ENCODE data around the gene NR1H2.

The NR1H2 gene

DNA sequence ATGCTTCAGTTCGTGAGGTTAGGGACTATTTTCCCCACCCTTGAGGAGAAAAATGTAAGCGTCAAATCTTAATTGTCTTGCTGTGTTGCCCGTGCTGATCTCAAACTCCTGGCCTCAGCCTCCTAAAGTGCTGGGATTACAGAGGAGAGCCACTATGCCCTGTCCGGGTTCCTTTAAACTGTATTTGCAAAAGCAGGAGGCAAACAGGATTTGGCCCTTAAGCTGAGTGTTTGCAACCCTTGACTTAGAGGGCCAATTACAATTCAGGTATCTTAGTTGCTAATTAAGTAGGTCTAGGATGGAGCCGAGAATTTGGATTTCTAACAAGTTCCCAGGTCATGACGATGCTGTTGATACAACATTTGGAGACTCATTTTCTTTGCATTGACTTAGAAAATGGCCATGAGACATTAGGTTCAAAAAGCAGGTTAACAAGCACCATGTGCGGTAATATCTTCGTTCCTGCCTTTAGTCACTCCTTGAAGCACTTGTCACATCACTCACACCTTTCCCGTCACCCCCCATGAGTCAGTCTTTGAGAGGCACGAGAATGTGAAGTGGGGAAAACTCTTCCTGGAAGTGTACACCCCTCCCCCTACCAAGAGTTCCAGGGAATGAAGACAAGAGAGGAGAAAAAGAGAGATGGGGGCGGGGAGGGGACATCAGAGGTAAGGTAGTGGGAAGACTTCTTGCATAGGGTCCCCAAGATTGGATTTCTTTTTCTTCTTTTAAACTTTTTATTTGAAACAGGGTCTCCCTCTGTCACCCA is 13.4 kb upstream of the NR1H2 start:
- TF ChIP-seq PKNOX1 (IDR thresholded peaks at IDR 0.05) (no peak), SUZ12 (IDR thresholded peaks at IDR 0.05) (no peak), ARNT (IDR thresholded peaks at IDR 0.05) (no peak), FOXA1 (IDR thresholded peaks at IDR 0.05) (no peak), ZNF384 (IDR thresholded peaks at IDR 0.05) (no peak), FOXK2 (IDR thresholded peaks at IDR 0.05) (no peak), SP1 (IDR thresholded peaks at IDR 0.05) (no peak), CTBP1 (IDR thresholded peaks at IDR 0.05; ENCODE audit: borderline replicate concordance) (no peak), HDGF (IDR thresholded peaks at IDR 0.05; ENCODE audit: borderline replicate concordance) (no peak), LEF1 (IDR thresholded peaks at IDR 0.05; ENCODE audit: borderline replicate concordance) (no peak), TARDBP (IDR thresholded peaks at IDR 0.05) (no peak), ELF4 (IDR thresholded peaks at IDR 0.05) (no peak), FOXM1 (IDR thresholded peaks at IDR 0.05; ENCODE audit: borderline replicate concordance) (no peak), NFRKB (IDR thresholded peaks at IDR 0.05) (no peak), BHLHE40 (IDR thresholded peaks at IDR 0.05; ENCODE audit: borderline replicate concordance) (no peak), L3MBTL2 (conservative IDR thresholded peaks at IDR 0.05) (no peak)
- no peak for DNase-seq (ENCODE audit: extremely low spot score)
- ChIA-PET POLR2A (interaction anchor here (1.2 kb wide), 2 partner anchors 13 to 21 kb away, joined by 3 read pairs; partner anchors contain the start of gene POLD1), CTCF (no interaction called here)

DNA sequence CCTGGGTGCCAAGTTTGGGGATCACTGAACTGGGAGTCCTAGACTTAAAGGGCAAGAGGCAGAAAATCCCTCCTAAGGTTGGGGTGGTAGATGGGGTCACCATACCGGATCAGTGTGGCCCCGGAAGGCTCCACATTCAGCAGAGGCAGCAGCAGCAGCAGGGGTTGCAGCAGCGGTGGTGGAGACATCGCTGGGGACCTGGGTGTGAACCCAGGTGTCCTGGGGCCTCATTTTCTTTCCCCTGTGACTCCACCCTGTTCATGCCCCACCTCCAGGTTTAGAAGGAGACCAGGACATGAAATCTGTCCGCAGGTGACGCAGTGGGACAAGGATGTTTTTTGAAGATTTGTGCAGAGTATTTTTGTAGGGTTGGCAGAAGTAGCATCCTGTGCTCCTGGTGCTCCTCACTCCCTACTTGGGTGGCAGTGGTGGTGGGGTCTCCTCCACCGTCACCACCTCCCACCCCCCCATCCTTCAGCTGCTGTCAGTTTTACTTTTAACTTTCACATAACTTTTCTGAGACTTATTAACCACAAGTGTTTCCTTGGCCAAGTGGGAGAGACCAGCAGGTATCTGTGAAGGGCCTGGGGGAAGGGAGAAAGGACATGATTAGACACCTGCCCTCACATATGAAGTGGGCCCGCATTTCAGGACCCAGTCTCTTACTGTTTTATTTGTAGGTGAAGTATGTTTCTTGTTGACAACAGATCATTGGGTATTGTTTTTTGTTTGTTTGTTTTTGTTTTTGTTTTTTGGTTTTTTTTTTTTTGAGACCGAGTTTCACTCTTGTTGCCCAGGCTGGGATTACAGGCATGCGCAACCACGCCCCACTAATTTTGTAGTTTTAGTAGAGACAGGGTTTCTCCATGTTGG is 10.6 kb upstream of the NR1H2 start, which contains the start of gene NAPSA:
NAPSA (minus strand) TSS at position 206 of the 873 bp plus-strand sequence; CDS start at position 188, 18 bp downstream.
- TF ChIP-seq L3MBTL2 (conservative IDR thresholded peaks at IDR 0.05) (no peak), PKNOX1 (IDR thresholded peaks at IDR 0.05) (no peak), FOXM1 (IDR thresholded peaks at IDR 0.05; ENCODE audit: borderline replicate concordance) (no peak), HDGF (IDR thresholded peaks at IDR 0.05; ENCODE audit: borderline replicate concordance) (no peak), ARNT (IDR thresholded peaks at IDR 0.05) (no peak), ZNF384 (IDR thresholded peaks at IDR 0.05) (no peak), NFRKB (IDR thresholded peaks at IDR 0.05) (no peak), CTBP1 (IDR thresholded peaks at IDR 0.05; ENCODE audit: borderline replicate concordance) (no peak), SP1 (IDR thresholded peaks at IDR 0.05) (no peak), FOXA1 (IDR thresholded peaks at IDR 0.05) (no peak), TARDBP (IDR thresholded peaks at IDR 0.05) (no peak), SUZ12 (IDR thresholded peaks at IDR 0.05) (no peak), BHLHE40 (IDR thresholded peaks at IDR 0.05; ENCODE audit: borderline replicate concordance) (no peak), LEF1 (IDR thresholded peaks at IDR 0.05; ENCODE audit: borderline replicate concordance) (no peak), ELF4 (IDR thresholded peaks at IDR 0.05) (no peak), FOXK2 (IDR thresholded peaks at IDR 0.05) (no peak)
- ChIA-PET POLR2A (no interaction called here), CTCF (interaction anchor here (1.7 kb wide), 1 partner anchor 95 kb away, joined by 4 read pairs; no protein-coding TSS in a partner anchor)
- no peak for DNase-seq (ENCODE audit: extremely low spot score)

GRCh38 chr19:50368649-50369570 is 7.3 kb upstream of the NR1H2 start:
- POLR2A ChIA-PET = interaction anchor here (0.7 to 1.5 kb wide), 9 partner anchors 11 to 94 kb away, joined by 3 to 11 read pairs (median 5); partner anchors contain the start of genes KCNC3 and POLD1
- CTCF ChIA-PET = interaction anchor here (1.0 to 1.9 kb wide), 7 partner anchors 12 to 110 kb away, joined by 3 to 14 read pairs (median 6); partner anchors contain the start of gene POLD1
- peak; percentile 88 for DNase-seq (ENCODE audit: extremely low spot score)
- TF ChIP-seq BHLHE40 (IDR thresholded peaks at IDR 0.05; ENCODE audit: borderline replicate concordance) (no peak), ELF4 (IDR thresholded peaks at IDR 0.05) (peak; percentile 50; the same call in 1 of the 2 replicates), L3MBTL2 (conservative IDR thresholded peaks at IDR 0.05) (peak; percentile 74), CTBP1 (IDR thresholded peaks at IDR 0.05; ENCODE audit: borderline replicate concordance) (no peak), ZNF384 (IDR thresholded peaks at IDR 0.05) (peak; percentile 97), FOXM1 (IDR thresholded peaks at IDR 0.05; ENCODE audit: borderline replicate concordance) (no peak)

- CTCF ChIA-PET = no interaction called here
Observed at GRCh38 chr19:50371914-50372475, 4.3 kb upstream of the NR1H2 start.

DNA sequence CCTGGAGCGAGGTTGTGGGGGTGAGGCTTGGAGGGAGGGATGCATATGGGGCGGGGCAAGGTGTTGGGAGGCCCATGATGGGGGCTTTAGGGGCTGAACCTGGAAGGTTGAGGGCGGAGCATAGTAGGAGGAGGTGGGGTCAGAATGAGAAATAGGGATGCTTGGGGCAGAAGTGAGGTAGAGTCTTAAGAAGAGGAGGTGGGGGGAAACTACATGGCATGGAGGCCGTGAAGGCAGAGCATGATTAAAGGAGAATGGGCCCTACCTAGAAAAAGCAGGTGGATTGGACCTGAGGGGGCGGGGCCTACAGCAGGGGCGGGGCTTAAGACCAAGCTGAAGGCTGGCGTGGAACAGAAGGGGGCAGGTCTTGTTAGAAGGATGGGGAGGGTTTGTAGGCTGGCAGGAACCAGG is 799 bp downstream of the NR1H2 start:
- no peak for TF ChIP-seq ELF4 (IDR thresholded peaks at IDR 0.05)
- TF ChIP-seq TARDBP (IDR thresholded peaks at IDR 0.05) = no peak
- no peak for TF ChIP-seq HDGF (IDR thresholded peaks at IDR 0.05; ENCODE audit: borderline replicate concordance)
- TF ChIP-seq FOXK2 (IDR thresholded peaks at IDR 0.05) = no peak
- TF ChIP-seq L3MBTL2 (conservative IDR thresholded peaks at IDR 0.05) = no peak
- DNase-seq (ENCODE audit: extremely low spot score) = peak; percentile 30
- ChIA-PET CTCF (no interaction called here), POLR2A (no interaction called here)

More at GRCh38 chr19:50371914-50372475, 4.3 kb upstream of the NR1H2 start:
- DNase-seq (ENCODE audit: extremely low spot score) = peak; percentile 2
- POLR2A ChIA-PET = no interaction called here
- no peak for TF ChIP-seq LEF1 (IDR thresholded peaks at IDR 0.05; ENCODE audit: borderline replicate concordance)
